Prostate gland (tissue), 2 donors: ENCODE results near the gene TMEM86A. TPM values are rescaled to one million over a fixed set of nuclear protein-coding genes. Genes with fewer than 3 reads are reported as not detected.
A peak's percentile ranks its signal among the peaks of the same experiment; 100 is the strongest.

Experiments
- DNase-seq: peaks from one replicate; pipeline ENCODE4 v3.0.0-alpha.2; 2019; ENCODE audit warnings: low spot score
- H3K27ac ChIP-seq, 2 donors: fragments of 200-600 bp; sonication (generic); 2 replicates each; pipeline ENCODE4 v1.5.1; 2017 to 2019
- H3K27me3 ChIP-seq: fragments of 200-600 bp; sonication (generic); replicated peaks from 2 replicates; pipeline ENCODE4 v1.5.1; 2019; ENCODE audit not compliant: insufficient read depth
- H3K36me3 ChIP-seq, 2 donors: fragments of 200-600 bp; sonication (generic); 1 replicate in 1 of 2; 2 replicates in 1 of 2; pipeline versions ENCODE4 v1.5.1 to v1.8.1; 2017 to 2019
- H3K4me1 ChIP-seq: fragments of 200-600 bp; sonication (generic); replicated peaks from 2 replicates; pipeline ENCODE4 v1.5.1; 2019
- H3K4me3 ChIP-seq, 2 donors: fragments of 200-600 bp; sonication (generic); 2 replicates each; pipeline ENCODE4 v1.5.1; 2017 to 2019
- H3K9me3 ChIP-seq: fragments of 200-600 bp; sonication (generic); 2 replicates; pipeline ENCODE4 v1.5.1; 2017
- CTCF ChIP-seq, 4 experiments: fragments of 200-600 bp in 2 of 4; fragments of 450-650 bp in 2 of 4; sonication (generic) in 2 of 4; IDR thresholded peaks; 1 replicate in 3 of 4; 2 replicates in 1 of 4; pipeline ENCODE4 v1.5.1; 2016 to 2019; ENCODE audit warnings: antibody characterized with exemption in 4 of 4, mild to moderate bottlenecking in 2 of 4, moderate library complexity in 2 of 4
- POLR2A ChIP-seq: fragments of 450-650 bp; IDR thresholded peaks from one replicate; pipeline ENCODE4 v1.6.1; 2016; ENCODE audit warnings: antibody characterized with exemption, mild to moderate bottlenecking
- POLR2AphosphoS5 ChIP-seq: sonication (generic); formaldehyde crosslinking; IDR thresholded peaks from one replicate; pipeline ENCODE4 v1.6.1; 2017; ENCODE audit warnings: antibody characterized with exemption
- WGBS: methylation state at CpG from one replicate; pipeline ENCODE4 v1.1.5; 2018; 5-methylcytosine and 5-hydroxymethylcytosine counted together
- intact Hi-C: fragments of 100-400 bp; cut with DNase I; formaldehyde crosslinking; loops from one replicate; pipeline ENCODE4 v1.14.2; 2022
- total RNA-seq, 2 donors: library from RNA; depleted of rRNA; stranded (reverse); fragments of >200 nt; gene quantifications; one replicate each; pipeline ENCODE4 v1.1.0, GENCODE V29; 2016

TMEM86A gene
- total RNA-seq, 2 donors from 2014 or later: 3.2 to 6.5 TPM

DNA sequence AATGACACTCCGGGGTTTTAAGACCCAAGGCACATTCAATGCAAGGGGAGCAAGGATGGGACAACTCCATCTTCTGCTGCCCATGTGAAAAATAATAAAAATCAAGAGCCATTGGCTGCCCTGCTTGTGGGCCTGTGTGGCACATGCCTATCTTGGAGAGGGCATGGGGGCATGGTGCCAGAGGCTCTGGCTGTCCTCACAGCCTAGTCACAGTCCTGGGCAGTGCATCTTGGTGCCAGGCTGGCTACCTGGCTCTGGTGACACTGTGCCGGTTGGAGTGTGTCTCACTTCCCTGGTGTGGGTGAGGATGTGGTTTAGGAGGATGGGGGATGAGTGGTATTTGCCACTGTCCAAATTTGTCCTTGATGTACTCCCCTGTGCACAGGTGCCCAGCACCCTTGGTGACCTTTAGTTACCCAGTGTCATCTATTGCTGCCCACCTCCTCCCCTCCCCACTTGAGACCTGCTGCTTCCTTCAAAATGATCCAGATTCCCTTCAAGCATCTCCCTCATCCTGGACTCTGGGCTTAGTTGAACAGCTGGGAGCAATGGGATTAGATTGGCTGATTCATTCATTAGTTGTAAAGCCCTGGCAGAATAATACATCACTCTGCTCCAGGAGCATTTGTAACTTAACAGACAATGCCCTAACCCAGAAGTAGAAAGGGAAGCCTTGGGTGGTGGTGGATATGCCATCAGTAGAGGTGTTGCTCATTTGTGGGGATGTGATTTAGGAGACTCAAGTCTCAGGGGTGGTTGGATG, 4.6 kb downstream of the TMEM86A start:
- Histone ChIP-seq H3K27ac (no peak overlapping the region), H3K27me3 (no peaks in the 10 kb centered on the region), H3K4me1 (peaks cover 7% of the 10 kb centered on the region), H3K9me3 (no peaks in the 10 kb centered on the region), H3K4me3 (no peak overlapping the region), H3K36me3 (no peaks in the 10 kb centered on the region)
- TF ChIP-seq CTCF (IDR thresholded peaks at IDR 0.05) (no peak), POLR2A (no peak), POLR2AphosphoS5 (no peak)
- intact Hi-C loops: loop anchor here (5.0 kb wide), 1 partner anchor 381 kb away; the partner anchor contains the start of genes GTF2H1 and HPS5
- no peak for DNase-seq
- 100% methylated on average over 2 of the region's 2 CpGs for WGBS

- Histone ChIP-seq H3K27me3 (no peaks in the 10 kb centered on the region), H3K9me3 (no peaks in the 10 kb centered on the region), H3K4me1 (peaks cover 7% of the 10 kb centered on the region), H3K27ac (no peak overlapping the region), H3K4me3 (no peak overlapping the region), H3K36me3 (no peaks in the 10 kb centered on the region)
- no peak for DNase-seq
- intact Hi-C loops: loop anchor here (5.0 kb wide), 1 partner anchor 382 kb away; the partner anchor contains the start of genes GTF2H1 and HPS5
- TF ChIP-seq POLR2A (no peak), POLR2AphosphoS5 (no peak), CTCF (IDR thresholded peaks at IDR 0.05) (no peak)
- 89% methylated on average over 5 of the region's 5 CpGs for WGBS
Observed at GRCh38 chr11:18704045-18704645, 5.6 kb downstream of the TMEM86A start.

- WGBS: 25% methylated on average over 1 of the region's 1 CpG
- intact Hi-C loops: loop anchor here (5.0 kb wide), 1 partner anchor 382 kb away; the partner anchor contains the start of genes GTF2H1 and HPS5
- no peak for DNase-seq
- Histone ChIP-seq H3K36me3 (no peaks in the 10 kb centered on the region), H3K27me3 (no peaks in the 10 kb centered on the region), H3K9me3 (no peaks in the 10 kb centered on the region), H3K4me1 (peaks cover 7% of the 10 kb centered on the region), H3K4me3 (no peak overlapping the region), H3K27ac (no peak overlapping the region)
- no peak for TF ChIP-seq CTCF (IDR thresholded peaks at IDR 0.05)
- no peak for TF ChIP-seq POLR2AphosphoS5
- TF ChIP-seq POLR2A: no peak
Observed at GRCh38 chr11:18704698-18705097, 6.1 kb downstream of the TMEM86A start.

- Histone ChIP-seq H3K36me3 (no peaks in the 10 kb centered on the region), H3K4me3 (peak overlapping the region; percentile 35 to 39), H3K4me1 (peaks cover 7% of the 10 kb centered on the region), H3K27ac (peak overlapping the region; percentile 60 to 77), H3K27me3 (no peaks in the 10 kb centered on the region), H3K9me3 (no peaks in the 10 kb centered on the region)
- no peak for DNase-seq
- intact Hi-C loops: no loop called here
- WGBS: under 1% methylated on average over 46 of the region's 46 CpGs
- TF ChIP-seq CTCF (IDR thresholded peaks at IDR 0.05): no peak
- no peak for TF ChIP-seq POLR2A
- no peak for TF ChIP-seq POLR2AphosphoS5
Observed at GRCh38 chr11:18705651-18706281, 7.2 kb downstream of the TMEM86A start.
